ENCODE results near the gene RASGRF2. TPM values are rescaled to one million over a fixed set of nuclear protein-coding genes. Genes with fewer than 3 reads are reported as not detected.
"Not testable (repeated sequence)": the region's sequence is repeated elsewhere in the genome, so short reads cannot be mapped to it uniquely, and the experiment has no call there.

The RASGRF2 gene
- total RNA-seq, 4 donors from 2014 or later: 1.8 to 4.1 (median 2.5) TPM

GRCh38 chr5:81010336-81011169 lies 50.4 kb downstream of the RASGRF2 start:
- no peak for TF ChIP-seq POLR2AphosphoS5 (IDR thresholded peaks at IDR 0.05)
- no peak for TF ChIP-seq POLR2A (IDR thresholded peaks at IDR 0.05)
- no peak for TF ChIP-seq EP300 (IDR thresholded peaks at IDR 0.05)
- no peak for TF ChIP-seq CTCF (IDR thresholded peaks at IDR 0.05)
- DNase-seq (ENCODE audit: low spot score in 2 of 2): no peak
- H3K4me1 ChIP-seq: no peaks in the 10 kb centered on the region

GRCh38 chr5:81014348-81014747 lies 54.2 kb downstream of the RASGRF2 start:
- WGBS: 77% methylated on average over 3 of the region's 3 CpGs
- Histone ChIP-seq H3K4me1 (no peaks in the 10 kb centered on the region), H3K36me3 (no peaks in the 10 kb centered on the region), H3K27me3 (no peaks in the 10 kb centered on the region), H3K4me3 (no peak overlapping the region), H3K27ac (no peak overlapping the region), H3K9me3 (no peaks in the 10 kb centered on the region)
- TF ChIP-seq POLR2A (IDR thresholded peaks at IDR 0.05) (no peak), CTCF (IDR thresholded peaks at IDR 0.05) (no peak)
- DNase-seq (ENCODE audit: low spot score in 2 of 2): no peak

More at GRCh38 chr5:81010336-81011169, 50.4 kb downstream of the RASGRF2 start:
- H3K27me3 ChIP-seq: no peaks in the 10 kb centered on the region
- WGBS: 82% methylated on average over 5 of the region's 5 CpGs
- H3K4me3 ChIP-seq: no peak overlapping the region
- no peaks in the 10 kb centered on the region for H3K9me3 ChIP-seq
- H3K36me3 ChIP-seq: no peaks in the 10 kb centered on the region
- H3K27ac ChIP-seq: no peak overlapping the region

- no peak for TF ChIP-seq POLR2AphosphoS5 (IDR thresholded peaks at IDR 0.05)
- TF ChIP-seq EP300 (IDR thresholded peaks at IDR 0.05): no peak
- no peak for TF ChIP-seq POLR2A (IDR thresholded peaks at IDR 0.05)
- TF ChIP-seq CTCF (IDR thresholded peaks at IDR 0.05): no peak
- H3K9me3 ChIP-seq: no peaks in the 10 kb centered on the region
- no peak for DNase-seq (ENCODE audit: low spot score in 2 of 2)
- no peak overlapping the region for H3K27ac ChIP-seq
- 50% methylated on average over 1 of the region's 1 CpG for WGBS
- no peaks in the 10 kb centered on the region for H3K4me1 ChIP-seq
- no peaks in the 10 kb centered on the region for H3K36me3 ChIP-seq
- no peaks in the 10 kb centered on the region for H3K27me3 ChIP-seq
- no peak overlapping the region for H3K4me3 ChIP-seq
These were observed 56.0 kb downstream of the RASGRF2 start for GRCh38 chr5:81016116-81016515.

GRCh38 chr5:81017320-81017719 lies 57.2 kb downstream of the RASGRF2 start:
- Histone ChIP-seq H3K36me3 (no peaks in the 10 kb centered on the region), H3K4me3 (no peak overlapping the region), H3K4me1 (no peaks in the 10 kb centered on the region), H3K27ac (no peak overlapping the region), H3K27me3 (no peaks in the 10 kb centered on the region), H3K9me3 (no peaks in the 10 kb centered on the region)
- TF ChIP-seq POLR2AphosphoS5 (IDR thresholded peaks at IDR 0.05): no peak
- TF ChIP-seq CTCF (IDR thresholded peaks at IDR 0.05): no peak
- TF ChIP-seq POLR2A (IDR thresholded peaks at IDR 0.05): no peak
- no peak for TF ChIP-seq EP300 (IDR thresholded peaks at IDR 0.05)
- 81% methylated on average over 2 of the region's 2 CpGs for WGBS
- DNase-seq (ENCODE audit: low spot score in 2 of 2): no peak

GRCh38 chr5:81018608-81019007 lies 58.4 kb downstream of the RASGRF2 start:
- H3K9me3 ChIP-seq; H3K4me3 ChIP-seq; H3K27me3 ChIP-seq; H3K4me1 ChIP-seq; H3K27ac ChIP-seq; H3K36me3 ChIP-seq; DNase-seq (ENCODE audit: low spot score in 2 of 2): not testable (repeated sequence)
- WGBS: 95% methylated on average over 6 of the region's 6 CpGs

All from suprapubic skin (tissue), 4 donors.